Parathyroid adenoma (tissue), 2 donors: ENCODE data around the gene TIAM2.

Experiments
- H2AFZ ChIP-seq: fragments of 300-600 bp; sonication (generic); one replicate; pipeline ENCODE4 v1.7.0; 2017; ENCODE audit warnings: antibody characterized with exemption, mild to moderate bottlenecking
- H3K27ac ChIP-seq: fragments of 300-600 bp; sonication (generic); one replicate; pipeline ENCODE4 v1.7.0; 2017
- H3K27me3 ChIP-seq: fragments of 300-600 bp; sonication (generic); one replicate; pipeline ENCODE4 v1.7.0; 2017; ENCODE audit warnings: low read length; ENCODE audit not compliant: control insufficient read depth, insufficient read depth
- H3K36me3 ChIP-seq: fragments of 300-600 bp; sonication (generic); one replicate; pipeline ENCODE4 v1.7.0; 2017; ENCODE audit warnings: low read length; ENCODE audit not compliant: control insufficient read depth, insufficient read depth
- H3K4me1 ChIP-seq: fragments of 300-600 bp; sonication (generic); one replicate; pipeline ENCODE4 v1.7.0; 2017; ENCODE audit warnings: control low read depth
- H3K4me2 ChIP-seq: fragments of 300-600 bp; sonication (generic); one replicate; pipeline ENCODE4 v1.7.0; 2017; ENCODE audit warnings: low read length
- H3K4me3 ChIP-seq: fragments of 300-600 bp; sonication (generic); one replicate; pipeline ENCODE4 v1.7.0; 2017; ENCODE audit warnings: low read depth, low read length
- H3K79me2 ChIP-seq: fragments of 300-600 bp; sonication (generic); one replicate; pipeline ENCODE4 v1.7.0; 2017; ENCODE audit warnings: control low read depth
- H3K9ac ChIP-seq: fragments of 300-600 bp; sonication (generic); one replicate; pipeline ENCODE4 v1.7.0; 2017; ENCODE audit warnings: mild to moderate bottlenecking
- H3K9me3 ChIP-seq: fragments of 300-600 bp; sonication (generic); one replicate; pipeline ENCODE4 v1.7.0; 2017; ENCODE audit warnings: low read length; ENCODE audit not compliant: control insufficient read depth
- CTCF ChIP-seq: fragments of 300-600 bp; sonication (generic); IDR thresholded peaks from one replicate; pipeline ENCODE4 v1.7.0; 2017; ENCODE audit warnings: antibody characterized with exemption, mild to moderate bottlenecking
- donor health status: primary hyperparathyroidism.

TIAM2 gene

GRCh38 chr6:155154158-155154830, 159.2 kb downstream of the TIAM2 start:
- Histone ChIP-seq H3K9me3 (no peaks in the 10 kb centered on the region), H3K9ac (no peak overlapping the region), H3K27ac (no peak overlapping the region), H3K4me1 (no peaks in the 10 kb centered on the region), H2AFZ (no peak overlapping the region), H3K79me2 (no peaks in the 10 kb centered on the region), H3K27me3 (no peaks in the 10 kb centered on the region), H3K4me2 (no peak overlapping the region), H3K36me3 (no peaks in the 10 kb centered on the region), H3K4me3 (no peak overlapping the region)
- no peak for TF ChIP-seq CTCF

- Histone ChIP-seq H3K4me2 (no peak overlapping the region), H3K9me3 (no peaks in the 10 kb centered on the region), H3K9ac (no peak overlapping the region), H3K4me1 (no peaks in the 10 kb centered on the region), H3K4me3 (no peak overlapping the region), H3K36me3 (no peaks in the 10 kb centered on the region), H3K27me3 (no peaks in the 10 kb centered on the region), H3K27ac (no peak overlapping the region), H3K79me2 (no peaks in the 10 kb centered on the region), H2AFZ (no peak overlapping the region)
- no peak for TF ChIP-seq CTCF
Observed at GRCh38 chr6:155155787-155156447, 160.8 kb downstream of the TIAM2 start.

- no peaks in the 10 kb centered on the region for H3K4me1 ChIP-seq
- no peak overlapping the region for H3K4me2 ChIP-seq
- H2AFZ ChIP-seq = no peak overlapping the region
- no peak overlapping the region for H3K9ac ChIP-seq
- H3K9me3 ChIP-seq = no peaks in the 10 kb centered on the region
- H3K36me3 ChIP-seq = no peaks in the 10 kb centered on the region
- H3K27me3 ChIP-seq = no peaks in the 10 kb centered on the region
- no peak overlapping the region for H3K27ac ChIP-seq
- no peak for TF ChIP-seq CTCF
- no peak overlapping the region for H3K4me3 ChIP-seq
- H3K79me2 ChIP-seq = no peaks in the 10 kb centered on the region
Observed at GRCh38 chr6:155157101-155157500, 162.0 kb downstream of the TIAM2 start.

GRCh38 chr6:155158030-155158843, 163.1 kb downstream of the TIAM2 start:
- no peak overlapping the region for H3K4me3 ChIP-seq
- H3K27me3 ChIP-seq = no peaks in the 10 kb centered on the region
- H3K27ac ChIP-seq = no peak overlapping the region
- no peak overlapping the region for H3K4me2 ChIP-seq
- no peaks in the 10 kb centered on the region for H3K4me1 ChIP-seq
- no peaks in the 10 kb centered on the region for H3K9me3 ChIP-seq
- TF ChIP-seq CTCF = no peak
- H3K79me2 ChIP-seq = no peaks in the 10 kb centered on the region
- no peaks in the 10 kb centered on the region for H3K36me3 ChIP-seq
- no peak overlapping the region for H3K9ac ChIP-seq
- no peak overlapping the region for H2AFZ ChIP-seq
